GM10266 (cell line): ENCODE measurements around the gene SIGLEC8.
"Not testable (repeated sequence)": the region's sequence is repeated elsewhere in the genome, so short reads cannot be mapped to it uniquely, and the experiment has no call there.

Experiments used
- DNase-seq: peaks from one replicate; pipeline ENCODE4 v3.0.0; 2012; ENCODE audit errors: extremely low spot score
- TF ChIP-seq, protein P1 (sequence below): IDR thresholded peaks from 2 replicates; pipeline ENCODE4 v1.5.1; 2012; ENCODE audit warnings: mild to moderate bottlenecking, low read depth; ENCODE audit not compliant: control insufficient read depth, insufficient read depth; ENCODE audit errors: missing control alignments

The SIGLEC8 gene

DNA sequence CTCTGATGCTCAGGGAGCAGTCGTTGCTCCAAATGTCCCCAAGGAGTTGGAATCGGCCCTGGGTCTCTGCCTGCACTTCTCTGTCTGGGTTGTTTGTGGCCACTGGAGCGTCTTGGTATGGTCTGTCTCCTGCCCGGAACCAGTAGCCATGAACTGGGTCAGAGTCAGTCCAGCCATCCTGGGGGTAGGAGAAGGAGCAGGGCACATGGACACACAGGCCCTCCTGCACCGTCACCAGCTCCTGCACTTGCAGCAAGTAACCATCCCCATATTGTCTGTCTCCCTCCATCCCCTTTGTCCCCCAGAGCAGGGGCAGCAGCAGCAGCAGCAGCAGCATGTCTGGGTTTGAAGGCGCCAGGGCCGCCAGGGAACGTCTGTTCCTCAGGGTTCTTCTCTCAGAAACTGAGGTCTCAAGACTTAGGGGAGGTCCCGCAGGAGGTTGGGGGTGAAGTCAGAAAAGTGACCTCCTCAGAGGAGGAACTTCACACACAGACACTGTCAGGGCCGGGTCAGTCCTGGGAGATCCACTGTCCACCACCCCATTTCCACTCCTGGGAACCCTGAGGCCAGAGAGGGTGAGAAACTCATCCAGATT, at the start of gene SIGLEC8:
Gene SIGLEC8 (minus strand): TSS at position 404 of the 595 bp plus-strand sequence. CDS start 67 bp downstream, at position 337.
- no peak for DNase-seq
- TF ChIP-seq, protein P1, sequence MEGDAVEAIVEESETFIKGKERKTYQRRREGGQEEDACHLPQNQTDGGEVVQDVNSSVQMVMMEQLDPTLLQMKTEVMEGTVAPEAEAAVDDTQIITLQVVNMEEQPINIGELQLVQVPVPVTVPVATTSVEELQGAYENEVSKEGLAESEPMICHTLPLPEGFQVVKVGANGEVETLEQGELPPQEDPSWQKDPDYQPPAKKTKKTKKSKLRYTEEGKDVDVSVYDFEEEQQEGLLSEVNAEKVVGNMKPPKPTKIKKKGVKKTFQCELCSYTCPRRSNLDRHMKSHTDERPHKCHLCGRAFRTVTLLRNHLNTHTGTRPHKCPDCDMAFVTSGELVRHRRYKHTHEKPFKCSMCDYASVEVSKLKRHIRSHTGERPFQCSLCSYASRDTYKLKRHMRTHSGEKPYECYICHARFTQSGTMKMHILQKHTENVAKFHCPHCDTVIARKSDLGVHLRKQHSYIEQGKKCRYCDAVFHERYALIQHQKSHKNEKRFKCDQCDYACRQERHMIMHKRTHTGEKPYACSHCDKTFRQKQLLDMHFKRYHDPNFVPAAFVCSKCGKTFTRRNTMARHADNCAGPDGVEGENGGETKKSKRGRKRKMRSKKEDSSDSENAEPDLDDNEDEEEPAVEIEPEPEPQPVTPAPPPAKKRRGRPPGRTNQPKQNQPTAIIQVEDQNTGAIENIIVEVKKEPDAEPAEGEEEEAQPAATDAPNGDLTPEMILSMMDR: no peak

DNA sequence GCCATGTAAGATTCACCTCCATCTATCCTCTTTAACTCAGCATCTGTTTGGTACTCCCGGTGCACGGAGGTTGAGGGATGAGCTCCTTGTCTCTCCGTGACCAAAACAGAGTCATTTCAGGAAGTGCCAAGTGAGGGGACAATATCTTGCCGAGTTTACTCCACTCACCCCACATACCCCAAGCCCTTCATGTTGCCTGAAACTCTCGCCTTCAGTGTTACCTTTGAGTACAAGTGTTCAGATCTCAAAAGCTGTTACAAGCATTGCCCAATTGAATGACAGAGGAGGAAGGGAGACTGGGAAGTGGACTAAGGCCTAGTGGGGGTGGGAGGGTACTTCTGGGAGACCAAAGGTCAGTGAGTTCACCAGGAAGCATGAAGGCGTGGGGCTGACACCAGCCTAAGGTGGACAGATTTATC, 49.4 kb upstream of the SIGLEC8 start:
- TF ChIP-seq, protein P1: no peak
- DNase-seq: no peak

DNA sequence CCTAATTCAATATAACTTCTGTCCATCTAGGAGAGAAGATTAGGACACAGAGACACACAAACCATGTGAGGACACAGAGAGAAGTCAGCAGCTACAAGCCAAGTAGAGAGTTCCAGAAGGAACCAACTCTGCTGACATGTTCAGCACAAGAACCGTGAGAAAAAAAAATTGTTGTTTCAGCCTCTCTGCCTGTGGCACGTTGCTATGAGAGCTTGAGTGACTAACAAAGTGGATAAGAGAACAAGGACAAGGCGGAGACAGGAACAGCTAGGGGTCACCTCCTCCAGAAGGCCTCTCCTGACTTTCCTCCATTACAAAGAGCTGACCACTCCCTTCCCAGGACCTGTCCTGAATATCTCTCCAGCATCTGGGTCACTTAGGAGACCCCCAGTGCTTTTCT, 48.9 kb upstream of the SIGLEC8 start:
- DNase-seq: no peak
- TF ChIP-seq, protein P1: no peak

DNA sequence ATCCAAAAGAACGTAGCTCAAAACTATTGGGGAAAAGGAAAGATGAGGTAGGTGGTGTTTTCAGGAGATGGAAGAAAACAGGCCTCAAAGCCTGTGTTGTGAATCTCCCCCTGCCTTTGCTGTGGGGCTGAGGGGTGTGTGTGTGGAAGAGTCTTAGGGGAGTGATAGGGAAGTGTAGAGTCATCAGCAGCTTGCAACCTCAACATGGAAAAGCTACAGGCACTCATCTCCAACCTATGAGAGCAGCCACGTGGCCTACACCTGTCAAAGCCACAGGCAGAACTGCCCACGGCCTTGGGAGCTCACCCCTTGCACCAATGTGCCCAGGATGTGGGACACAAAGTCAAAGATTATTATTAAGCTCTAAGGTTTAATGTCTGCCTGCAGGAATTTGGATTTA, 47.6 kb upstream of the SIGLEC8 start:
- DNase-seq: no peak
- TF ChIP-seq, protein P1: no peak

DNA sequence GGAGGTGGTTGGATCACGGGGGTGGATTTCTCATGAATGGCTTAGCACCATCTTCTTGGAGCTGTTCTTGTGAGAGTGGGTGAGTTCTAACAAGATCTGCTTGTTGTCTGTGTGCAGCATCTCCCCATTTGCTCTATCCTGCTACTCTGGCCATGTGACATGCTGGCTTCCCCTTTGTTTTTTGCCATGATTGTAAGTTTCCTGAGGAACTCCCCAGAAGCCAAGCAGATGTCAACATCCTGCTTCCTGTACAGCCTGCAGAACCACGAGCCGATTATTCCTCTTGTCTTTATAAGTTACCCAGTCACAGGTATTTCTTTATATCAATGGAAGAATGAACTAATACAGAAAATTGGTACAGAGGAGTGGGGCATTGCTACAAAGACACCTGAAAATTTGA, 45.6 kb upstream of the SIGLEC8 start:
- no peak for DNase-seq
- TF ChIP-seq, protein P1: no peak

DNA sequence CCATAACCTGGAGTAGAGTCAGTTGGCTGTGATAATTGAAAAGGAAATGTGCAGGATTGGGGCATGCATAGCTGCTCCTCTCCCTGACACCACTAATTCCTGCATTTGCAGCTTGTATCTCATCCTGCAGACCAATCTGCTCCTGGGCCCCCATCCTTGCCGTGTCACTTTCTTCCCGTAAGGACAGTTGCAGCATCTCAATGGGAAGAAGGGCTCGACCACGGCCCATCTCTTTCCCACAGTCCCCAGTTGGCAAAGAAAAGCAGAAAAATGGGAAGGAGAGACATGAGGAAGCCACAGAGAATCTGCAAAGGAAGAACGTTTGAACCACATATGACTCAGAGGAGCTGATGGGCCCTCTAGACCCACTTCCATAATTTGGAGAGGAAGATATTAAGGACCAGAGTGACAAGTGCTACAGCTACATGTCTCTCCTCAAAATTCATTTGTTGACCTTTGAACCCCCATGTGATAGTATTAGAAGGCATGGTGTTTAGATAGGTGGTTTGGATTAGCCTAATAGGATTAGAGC, 45.1 kb upstream of the SIGLEC8 start:
- TF ChIP-seq, protein P1: no peak
- no peak for DNase-seq

DNA sequence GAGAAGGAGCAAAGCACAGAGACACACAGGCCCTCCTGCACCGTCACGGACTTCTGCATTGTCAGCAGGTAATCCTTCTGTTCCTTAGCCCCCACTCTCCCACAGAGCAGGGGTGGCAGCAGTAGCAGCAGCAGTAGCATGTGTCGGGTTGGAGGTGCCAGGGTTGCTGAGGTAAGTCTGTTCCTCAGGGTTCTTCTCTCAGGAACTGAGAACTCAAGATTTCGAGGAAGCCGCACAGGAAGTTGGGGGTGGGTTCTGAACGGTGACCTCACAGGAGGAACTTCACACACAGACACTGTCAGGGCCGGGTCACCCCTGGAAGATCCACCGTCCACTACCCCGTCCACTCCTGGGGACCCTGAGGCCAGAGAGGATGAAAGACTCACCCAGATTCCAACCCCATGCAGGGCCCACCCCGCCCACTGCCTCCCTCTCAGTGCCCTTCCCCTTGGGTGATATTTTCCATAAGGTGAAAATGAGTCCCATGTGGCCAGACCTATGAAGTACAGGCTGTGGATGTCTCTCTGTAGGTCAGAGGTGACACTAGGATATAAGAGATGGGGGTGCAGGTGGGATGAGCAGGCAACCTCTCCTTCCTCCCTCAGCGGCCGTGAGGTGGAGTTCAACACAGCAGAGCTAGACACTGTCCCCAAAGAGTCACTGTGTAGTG, 43.5 kb upstream of the SIGLEC8 start, which contains the start of gene SIGLEC12:
Gene SIGLEC12 (minus strand): TSS at position 207 of the 670 bp plus-strand sequence. CDS start 67 bp downstream, at position 140.
- TF ChIP-seq, protein P1: no peak
- no peak for DNase-seq

DNA sequence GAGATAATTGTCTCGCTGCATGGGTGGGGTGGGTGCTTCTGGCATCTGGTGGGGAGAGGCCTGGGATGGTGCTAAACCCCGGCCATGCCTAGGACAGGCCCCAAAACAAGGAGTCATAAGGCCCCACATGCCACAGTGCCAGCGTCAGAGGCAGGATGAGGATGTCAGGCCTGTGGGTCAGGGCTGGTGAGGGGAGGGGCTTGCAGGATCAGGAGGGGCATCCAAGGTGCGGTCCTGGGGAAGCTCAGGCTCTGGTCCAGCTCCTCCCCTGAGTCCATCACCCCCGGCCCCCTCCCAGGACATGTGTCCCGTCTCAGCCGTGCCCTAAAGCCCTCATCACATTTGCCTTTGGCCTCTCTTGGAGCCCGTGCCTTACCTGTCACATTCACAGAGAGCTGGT, 42.7 kb upstream of the SIGLEC8 start:
- DNase-seq: not testable (repeated sequence)
